WTC11 (cell line): ENCODE measurements around the gene TFEB.

Experiments used
- CBFB ChIP-seq: sonication (generic); formaldehyde crosslinking; IDR thresholded peaks from 2 replicates; pipeline ENCODE4 v1.8.1; 2022; ENCODE audit warnings: mild to moderate bottlenecking, low read depth, missing genetic modification reagents
- CTCF ChIP-seq: fragments of 200-600 bp; IDR thresholded peaks from 2 replicates; pipeline ENCODE4 v1.8.0; 2022; ENCODE audit warnings: antibody characterized with exemption
- ESRRA ChIP-seq: sonication (generic); formaldehyde crosslinking; IDR thresholded peaks from 2 replicates; pipeline ENCODE4 v1.8.1; 2022; ENCODE audit warnings: mild to moderate bottlenecking, missing genetic modification reagents, borderline replicate concordance
- FOXJ3 ChIP-seq: sonication (generic); formaldehyde crosslinking; IDR thresholded peaks from 2 replicates; pipeline ENCODE4 v1.9.0; 2021; ENCODE audit warnings: missing genetic modification reagents, mild to moderate bottlenecking, borderline replicate concordance
- TEAD4 ChIP-seq: sonication (generic); formaldehyde crosslinking; IDR thresholded peaks from 2 replicates; pipeline ENCODE4 v1.8.0; 2022; ENCODE audit warnings: mild to moderate bottlenecking, missing genetic modification reagents

DNA sequence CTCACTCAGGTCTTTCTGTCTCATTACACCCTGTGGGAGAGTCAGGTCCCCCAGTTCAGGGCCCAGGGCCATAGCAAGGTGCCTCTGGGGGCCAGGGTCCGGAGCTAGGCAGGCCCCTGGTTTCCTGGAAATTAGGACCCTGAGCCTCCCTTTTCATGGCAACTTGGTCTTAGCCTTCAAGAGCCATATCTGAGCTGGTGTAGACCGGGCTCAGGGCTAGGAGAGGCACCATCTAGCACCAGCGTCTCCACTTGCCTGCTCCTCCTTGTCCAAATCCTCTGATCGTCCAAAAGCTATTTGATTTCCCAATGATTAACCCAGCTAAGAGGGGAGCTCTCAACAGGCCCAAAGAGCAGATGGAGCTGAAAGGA lies 91.5 kb downstream of the TFEB start:
- TF ChIP-seq CBFB (CRISPR knock-in tag) (no peak), FOXJ3 (CRISPR knock-in tag) (no peak), CTCF (no peak), ESRRA (no peak), TEAD4 (no peak)
